ENCODE results near the gene ZFP28.

ZFP28 gene

DNA sequence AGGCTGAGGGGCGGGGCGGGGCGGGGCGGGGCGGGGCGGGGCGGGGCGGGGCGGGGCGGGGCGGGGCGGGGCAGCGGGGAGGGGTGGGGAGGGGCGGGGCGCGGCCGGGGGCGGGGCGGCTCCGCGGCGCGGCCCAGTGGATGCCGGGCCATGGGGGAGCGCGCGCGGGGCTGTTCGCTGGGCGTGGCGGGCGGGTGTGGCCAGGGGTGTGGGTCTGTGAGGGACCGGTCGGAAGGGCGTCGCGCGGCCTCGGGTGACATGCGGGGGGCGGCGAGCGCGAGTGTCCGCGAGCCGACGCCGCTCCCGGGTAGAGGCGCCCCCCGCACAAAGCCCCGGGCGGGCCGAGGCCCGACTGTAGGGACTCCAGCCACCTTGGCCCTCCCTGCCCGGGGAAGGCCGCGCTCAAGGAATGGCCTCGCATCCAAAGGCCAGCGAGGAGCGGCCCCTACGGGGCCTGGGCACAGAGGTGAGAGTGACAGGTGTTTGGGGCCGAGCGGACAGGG, at the start of gene ZFP28:
Gene ZFP28, plus strand, starts transcription at position 188 of the 503 bp plus-strand sequence. Its CDS starts 71 bp downstream, at position 259.
- H3K4me3 ChIP-seq (ENCODE audit: control insufficient read depth, low read depth, low read length), result peak within 1 kb of the TSS; percentile 83
- no peak for DNase-seq (ENCODE audit: low read depth)
- TF ChIP-seq CTCF (IDR thresholded peaks at IDR 0.05; ENCODE audit: control insufficient read depth, insufficient read depth, low read depth, low read length, missing control alignments), result no peak

GRCh38 chr19:56491399-56491798, 47.3 kb upstream of the ZFP28 start:
- no peak for DNase-seq (ENCODE audit: low read depth)
- TF ChIP-seq CTCF (IDR thresholded peaks at IDR 0.05; ENCODE audit: control insufficient read depth, insufficient read depth, low read depth, low read length, missing control alignments), result no peak
- no peak overlapping the region for H3K4me3 ChIP-seq (ENCODE audit: control insufficient read depth, low read depth, low read length)

- TF ChIP-seq CTCF (IDR thresholded peaks at IDR 0.05; ENCODE audit: control insufficient read depth, insufficient read depth, low read depth, low read length, missing control alignments), result no peak
- H3K4me3 ChIP-seq (ENCODE audit: control insufficient read depth, low read depth, low read length), result no peak overlapping the region
- no peak for DNase-seq (ENCODE audit: low read depth)
Measured at GRCh38 chr19:56504581-56504980, 34.2 kb upstream of the ZFP28 start.

- no peak for TF ChIP-seq CTCF (IDR thresholded peaks at IDR 0.05; ENCODE audit: control insufficient read depth, insufficient read depth, low read depth, low read length, missing control alignments)
- DNase-seq (ENCODE audit: low read depth), result peak; percentile 93
- H3K4me3 ChIP-seq (ENCODE audit: control insufficient read depth, low read depth, low read length), result peak within 1 kb of the TSS; percentile 86
Measured at GRCh38 chr19:56507446-56508289, 31.1 kb upstream of the ZFP28 start, which contains the start of gene ZNF471. Gene ZNF471, plus strand, starts transcription at chr19:56507855. Its CDS starts 3,717 bp downstream, at chr19:56511572.

DNA sequence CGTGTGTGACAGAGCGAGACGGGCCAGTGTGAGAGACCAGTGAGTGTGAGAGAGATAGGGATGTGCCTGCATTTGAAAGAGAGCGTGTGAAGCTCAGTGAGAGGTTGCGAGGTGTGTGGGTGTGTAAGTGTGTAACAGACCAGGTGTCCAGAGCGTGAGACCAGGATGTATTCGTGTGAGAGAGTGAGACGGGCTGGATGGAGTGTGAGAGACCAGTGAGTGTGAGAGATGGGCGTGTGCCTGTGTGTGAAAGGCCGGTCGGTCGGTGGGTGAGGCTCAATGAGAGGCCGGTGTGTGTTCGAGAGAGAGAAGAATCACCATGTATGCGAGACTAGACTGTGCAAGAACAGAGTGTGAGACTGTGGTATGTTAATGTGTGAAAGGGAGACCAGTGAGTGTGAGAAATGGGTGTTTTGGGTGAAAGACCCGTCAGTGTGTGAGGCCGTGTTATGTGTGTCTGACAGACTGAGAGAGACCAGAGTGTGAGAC, 30.4 kb upstream of the ZFP28 start:
- DNase-seq (ENCODE audit: low read depth), result no peak
- TF ChIP-seq CTCF (IDR thresholded peaks at IDR 0.05; ENCODE audit: control insufficient read depth, insufficient read depth, low read depth, low read length, missing control alignments), result no peak
- peak overlapping the region; percentile 86 for H3K4me3 ChIP-seq (ENCODE audit: control insufficient read depth, low read depth, low read length)

DNA sequence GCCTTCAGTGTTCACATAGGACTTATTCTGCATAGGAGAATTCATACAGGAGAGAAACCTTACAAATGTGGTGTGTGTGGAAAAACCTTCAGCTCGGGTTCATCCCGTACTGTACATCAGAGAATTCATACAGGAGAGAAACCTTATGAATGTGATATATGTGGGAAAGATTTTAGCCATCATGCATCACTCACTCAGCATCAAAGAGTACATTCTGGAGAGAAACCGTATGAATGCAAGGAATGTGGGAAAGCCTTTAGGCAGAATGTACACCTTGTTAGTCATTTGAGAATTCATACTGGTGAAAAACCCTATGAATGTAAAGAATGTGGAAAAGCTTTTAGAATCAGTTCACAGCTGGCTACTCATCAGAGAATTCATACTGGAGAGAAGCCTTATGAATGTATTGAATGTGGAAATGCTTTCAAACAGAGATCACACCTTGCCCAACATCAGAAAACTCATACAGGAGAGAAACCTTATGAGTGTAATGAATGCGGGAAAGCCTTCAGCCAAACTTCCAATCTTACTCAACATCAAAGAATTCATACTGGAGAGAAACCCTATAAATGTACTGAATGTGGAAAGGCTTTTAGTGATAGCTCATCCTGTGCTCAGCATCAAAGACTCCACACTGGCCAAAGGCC, 13.4 kb upstream of the ZFP28 start:
- no peak for DNase-seq (ENCODE audit: low read depth)
- no peak for TF ChIP-seq CTCF (IDR thresholded peaks at IDR 0.05; ENCODE audit: control insufficient read depth, insufficient read depth, low read depth, low read length, missing control alignments)
- H3K4me3 ChIP-seq (ENCODE audit: control insufficient read depth, low read depth, low read length), result no peak overlapping the region

All from AG09309 (cell line).